Activated CD4-positive, alpha-beta T cell treated with anti-CD3 and anti-CD28 coated beads for 48 hours (primary cell): ENCODE data around the gene ICE1.
"Not testable (repeated sequence)": the region's sequence is repeated elsewhere in the genome, so short reads cannot be mapped to it uniquely, and the experiment has no call there.

Source experiments
- DNase-seq: peaks from one replicate; pipeline ENCODE4 v3.0.0-alpha.2; 2020

ICE1 gene

GRCh38 chr5:5451863-5452262 is 29.4 kb downstream of the ICE1 start:
- DNase-seq = no peak

GRCh38 chr5:5453131-5453530 is 30.7 kb downstream of the ICE1 start:
- no peak for DNase-seq

- DNase-seq = no peak
Observed at GRCh38 chr5:5454391-5454790, 31.9 kb downstream of the ICE1 start.

- DNase-seq = no peak
Observed at GRCh38 chr5:5456858-5457257, 34.4 kb downstream of the ICE1 start.

- DNase-seq = no peak
Observed at GRCh38 chr5:5460311-5460710, 37.8 kb downstream of the ICE1 start.

GRCh38 chr5:5461012-5461411 is 38.5 kb downstream of the ICE1 start:
- DNase-seq = no peak

GRCh38 chr5:5464036-5464715 is 41.7 kb downstream of the ICE1 start:
- no peak for DNase-seq

- DNase-seq = no peak
Observed at GRCh38 chr5:5466227-5466626, 43.8 kb downstream of the ICE1 start.

GRCh38 chr5:5467737-5468136 is 45.3 kb downstream of the ICE1 start:
- no peak for DNase-seq

- DNase-seq = no peak
Observed at GRCh38 chr5:5470933-5471332, 48.5 kb downstream of the ICE1 start.

GRCh38 chr5:5473226-5473625 is 50.7 kb downstream of the ICE1 start:
- DNase-seq = no peak

GRCh38 chr5:5474961-5475360 is 52.5 kb downstream of the ICE1 start:
- DNase-seq = no peak

- DNase-seq = no peak
Observed at GRCh38 chr5:5475975-5476374, 53.5 kb downstream of the ICE1 start.

GRCh38 chr5:5479578-5479977 is 57.1 kb downstream of the ICE1 start:
- not testable (repeated sequence) for DNase-seq

- no peak for DNase-seq
Observed at GRCh38 chr5:5480481-5481111, 58.1 kb downstream of the ICE1 start.

GRCh38 chr5:5481206-5481605 is 58.7 kb downstream of the ICE1 start:
- DNase-seq = no peak

GRCh38 chr5:5481633-5482032 is 59.2 kb downstream of the ICE1 start:
- DNase-seq = no peak

GRCh38 chr5:5483350-5483749 is 60.9 kb downstream of the ICE1 start:
- DNase-seq = no peak

GRCh38 chr5:5483880-5484598 is 61.6 kb downstream of the ICE1 start:
- DNase-seq = no peak

- no peak for DNase-seq
Observed at GRCh38 chr5:5486122-5486521, 63.6 kb downstream of the ICE1 start.

GRCh38 chr5:5487585-5488360 is 65.3 kb downstream of the ICE1 start:
- DNase-seq = no peak

- no peak for DNase-seq
Observed at GRCh38 chr5:5490774-5491347, 68.4 kb downstream of the ICE1 start.
